Measurements from ENCODE around the gene KLHL24.

KLHL24 gene

GRCh38 chr3:183711516-183711915, 76.1 kb downstream of the KLHL24 start:
- TF ChIP-seq CTCF (IDR thresholded peaks at IDR 0.05) = no peak

GRCh38 chr3:183714622-183715021, 79.2 kb downstream of the KLHL24 start:
- no peak for TF ChIP-seq CTCF (IDR thresholded peaks at IDR 0.05)

- TF ChIP-seq CTCF (IDR thresholded peaks at IDR 0.05) = no peak
Observed at GRCh38 chr3:183718012-183718411, 82.6 kb downstream of the KLHL24 start.

- TF ChIP-seq CTCF (IDR thresholded peaks at IDR 0.05) = no peak
Observed at GRCh38 chr3:183725387-183725786, 90.0 kb downstream of the KLHL24 start.

GRCh38 chr3:183728204-183728603, 92.8 kb downstream of the KLHL24 start:
- TF ChIP-seq CTCF (IDR thresholded peaks at IDR 0.05) = no peak

GRCh38 chr3:183730361-183730760, 94.9 kb downstream of the KLHL24 start:
- no peak for TF ChIP-seq CTCF (IDR thresholded peaks at IDR 0.05)

- no peak for TF ChIP-seq CTCF (IDR thresholded peaks at IDR 0.05)
Observed at GRCh38 chr3:183731611-183732010, 96.2 kb downstream of the KLHL24 start.

- no peak for TF ChIP-seq CTCF (IDR thresholded peaks at IDR 0.05)
Observed at GRCh38 chr3:183733553-183733952, 98.1 kb downstream of the KLHL24 start.

All from LNCAP (cell line).